ENCODE data around the gene BMF.
A peak's percentile ranks its signal among the peaks of the same experiment; 100 is the strongest.

The BMF gene

DNA sequence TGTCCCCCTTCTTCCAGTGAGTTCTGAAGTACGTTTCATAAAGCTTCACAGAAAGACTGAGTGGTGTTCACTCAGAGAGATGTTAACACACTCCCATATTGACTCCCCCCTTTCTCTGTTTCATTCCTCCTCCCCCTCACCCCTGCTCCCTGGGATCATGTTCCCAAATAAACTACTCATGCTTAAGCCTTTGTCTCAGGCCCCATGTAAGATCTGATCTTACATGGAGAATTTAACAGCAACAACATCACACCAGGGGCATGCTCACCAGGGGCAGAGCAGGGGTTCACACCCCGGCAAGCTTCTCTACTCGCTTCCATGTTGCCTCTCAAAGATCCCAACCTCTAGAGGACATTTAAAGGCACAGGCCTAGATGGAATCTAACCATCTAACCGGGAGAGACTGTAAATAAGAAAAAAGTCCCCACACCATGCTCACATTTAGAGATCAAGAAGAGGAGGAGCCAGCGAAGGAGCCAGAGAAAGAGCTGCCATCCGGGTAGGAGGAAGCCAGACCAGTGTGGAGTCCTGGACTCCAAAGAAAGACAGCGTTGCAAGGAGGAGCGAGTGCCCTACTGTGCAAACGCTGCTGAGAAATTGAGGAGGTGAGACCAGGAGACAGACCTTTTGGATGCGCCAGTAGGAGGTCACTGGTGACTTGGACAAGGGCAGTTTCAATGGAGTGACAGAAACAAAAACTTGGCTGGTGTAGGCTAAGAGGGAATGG, 48.3 kb downstream of the BMF start:
- H3K4me1 Mint-ChIP-seq (ENCODE audit: low read depth), result peaks cover 55% of the 10 kb centered on the region
- H3K36me3 Mint-ChIP-seq (ENCODE audit: low read depth), result peaks cover 5% of the 10 kb centered on the region
- no peak overlapping the region for H3K4me3 Mint-ChIP-seq
- no peaks in the 10 kb centered on the region for H3K9me3 Mint-ChIP-seq
- DNase-seq, result peak; percentile 11
- no peak overlapping the region for H3K27ac Mint-ChIP-seq
- no peaks in the 10 kb centered on the region for H3K27me3 Mint-ChIP-seq

GRCh38 chr15:40059821-40060220, 48.9 kb downstream of the BMF start:
- H3K4me1 Mint-ChIP-seq (ENCODE audit: low read depth), result peaks cover 57% of the 10 kb centered on the region
- peak; percentile 8 for DNase-seq
- no peak overlapping the region for H3K27ac Mint-ChIP-seq

GRCh38 chr15:40058476-40059140, 50.1 kb downstream of the BMF start:
- Mint-ChIP-seq H3K27ac (peak overlapping the region; percentile 39), H3K9me3 (no peaks in the 10 kb centered on the region), H3K36me3 (ENCODE audit: low read depth) (peaks cover 5% of the 10 kb centered on the region), H3K4me1 (ENCODE audit: low read depth) (peaks cover 57% of the 10 kb centered on the region), H3K4me3 (peak overlapping the region; percentile 25), H3K27me3 (no peaks in the 10 kb centered on the region)
- no peak for DNase-seq

More at GRCh38 chr15:40059821-40060220, 48.9 kb downstream of the BMF start:
- no peaks in the 10 kb centered on the region for H3K27me3 Mint-ChIP-seq
- H3K36me3 Mint-ChIP-seq (ENCODE audit: low read depth), result peaks cover 5% of the 10 kb centered on the region
- no peak overlapping the region for H3K4me3 Mint-ChIP-seq
- H3K9me3 Mint-ChIP-seq, result no peaks in the 10 kb centered on the region

GRCh38 chr15:40055576-40056293, 52.9 kb downstream of the BMF start:
- no peak overlapping the region for H3K4me3 Mint-ChIP-seq
- no peaks in the 10 kb centered on the region for H3K27me3 Mint-ChIP-seq
- no peaks in the 10 kb centered on the region for H3K9me3 Mint-ChIP-seq
- H3K4me1 Mint-ChIP-seq (ENCODE audit: low read depth), result peaks cover 78% of the 10 kb centered on the region
- peaks cover 5% of the 10 kb centered on the region for H3K36me3 Mint-ChIP-seq (ENCODE audit: low read depth)
- no peak overlapping the region for H3K27ac Mint-ChIP-seq
- DNase-seq, result no peak

- Mint-ChIP-seq H3K4me1 (ENCODE audit: low read depth) (peaks cover 81% of the 10 kb centered on the region), H3K4me3 (peak overlapping the region; percentile 42), H3K9me3 (no peaks in the 10 kb centered on the region), H3K27me3 (no peaks in the 10 kb centered on the region), H3K36me3 (ENCODE audit: low read depth) (peaks cover 2% of the 10 kb centered on the region), H3K27ac (peak overlapping the region; percentile 85)
- DNase-seq, result no peak
These were observed 53.7 kb downstream of the BMF start for GRCh38 chr15:40054855-40055575.

DNA sequence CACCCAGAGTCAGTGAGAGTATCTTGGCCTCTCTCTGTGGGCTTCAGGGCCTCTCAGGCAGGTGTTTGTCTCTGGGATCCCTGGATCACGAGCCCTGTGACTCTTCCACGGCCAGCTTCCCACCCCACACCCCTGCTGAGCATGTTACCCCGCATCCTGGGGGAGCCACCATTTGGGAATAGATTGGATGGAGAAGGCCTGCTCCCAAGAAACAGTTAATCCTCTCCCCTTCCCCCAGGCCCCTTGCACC, 54.1 kb downstream of the BMF start:
- Mint-ChIP-seq H3K4me1 (ENCODE audit: low read depth) (peaks cover 81% of the 10 kb centered on the region), H3K4me3 (peak overlapping the region; percentile 42), H3K27me3 (no peaks in the 10 kb centered on the region), H3K36me3 (ENCODE audit: low read depth) (peaks cover 4% of the 10 kb centered on the region), H3K27ac (peak overlapping the region; percentile 85), H3K9me3 (no peaks in the 10 kb centered on the region)
- DNase-seq, result peak; percentile 54

DNA sequence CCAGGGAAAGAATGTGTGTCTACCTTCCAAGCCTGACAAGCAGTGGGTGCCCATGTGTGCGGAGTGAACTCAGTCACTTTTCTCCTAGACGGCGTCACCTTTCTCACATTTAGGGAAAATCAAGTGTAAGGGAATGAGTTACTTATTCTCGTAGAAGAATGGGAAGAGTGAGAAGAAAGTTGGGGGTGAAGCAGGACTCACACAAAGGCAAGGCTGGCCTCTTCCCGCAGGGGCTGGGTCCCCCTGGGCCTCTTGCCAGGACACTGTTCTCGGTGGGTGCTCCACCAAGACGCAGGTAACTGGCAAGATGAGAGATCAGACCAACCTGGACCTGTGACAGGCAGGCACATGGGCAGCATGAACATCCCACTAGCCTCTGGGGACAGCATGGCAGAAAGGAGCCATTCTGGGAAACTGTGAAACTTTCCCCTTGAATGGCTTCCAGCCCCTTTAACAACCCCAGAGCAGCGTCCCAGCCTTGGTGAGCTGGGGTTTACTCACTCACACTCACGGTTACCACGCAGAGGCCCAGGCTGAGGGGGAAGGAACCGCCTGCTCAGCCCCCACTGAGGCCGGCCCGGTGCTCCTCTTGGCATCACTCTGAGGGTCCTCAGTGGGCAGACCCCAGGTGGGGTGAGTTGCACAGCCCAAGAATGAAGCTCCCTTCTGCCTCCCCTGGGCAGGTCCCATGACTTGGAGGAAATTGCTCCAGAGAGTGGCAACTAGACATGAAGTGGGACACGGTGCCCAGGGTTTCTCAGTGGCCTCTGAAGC, 54.7 kb downstream of the BMF start:
- Mint-ChIP-seq H3K4me1 (ENCODE audit: low read depth) (peaks cover 84% of the 10 kb centered on the region), H3K36me3 (ENCODE audit: low read depth) (peaks cover 9% of the 10 kb centered on the region), H3K27ac (peak overlapping the region; percentile 85), H3K9me3 (no peaks in the 10 kb centered on the region), H3K4me3 (peak overlapping the region; percentile 29), H3K27me3 (no peaks in the 10 kb centered on the region)
- peak; percentile 67 for DNase-seq

DNA sequence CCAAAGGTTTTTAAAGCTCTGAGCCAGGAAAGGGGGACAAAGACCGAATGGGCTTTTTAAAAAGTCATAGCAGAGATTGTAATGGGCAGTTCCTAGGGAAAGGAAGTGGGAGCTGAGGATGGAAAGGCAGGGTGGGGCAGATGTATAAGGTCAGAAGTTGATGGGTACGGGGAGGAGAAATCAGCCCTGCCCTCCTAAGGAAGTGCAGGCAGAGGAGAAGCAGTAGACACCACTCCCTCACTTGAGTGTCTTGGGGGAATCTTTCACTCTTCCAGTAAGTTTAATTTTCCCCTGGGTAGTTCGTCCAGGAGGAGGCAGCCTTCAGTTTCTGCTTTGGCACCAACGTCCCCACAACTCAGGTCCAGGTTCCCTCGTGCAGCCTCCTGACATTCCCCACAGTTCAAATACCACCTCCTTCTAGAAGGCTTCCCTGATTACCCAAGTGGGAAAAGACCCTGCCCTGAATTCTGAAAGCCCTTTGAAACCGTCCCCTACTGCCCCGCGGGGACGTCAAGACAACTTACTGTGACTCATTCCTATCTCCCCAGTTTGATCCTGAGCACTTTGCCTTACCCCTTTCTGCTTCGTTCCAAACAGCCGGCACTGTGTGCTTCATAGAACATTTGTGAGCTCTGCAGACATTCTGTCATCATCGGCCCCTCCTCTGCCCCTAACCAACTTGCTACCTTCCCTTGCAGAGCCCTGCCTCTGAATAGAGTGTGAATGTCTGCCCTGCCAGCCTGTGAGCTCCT, 55.4 kb downstream of the BMF start:
- Mint-ChIP-seq H3K4me1 (ENCODE audit: low read depth) (peaks cover 85% of the 10 kb centered on the region), H3K27ac (peak overlapping the region; percentile 85), H3K27me3 (no peaks in the 10 kb centered on the region), H3K9me3 (no peaks in the 10 kb centered on the region), H3K4me3 (no peak overlapping the region), H3K36me3 (ENCODE audit: low read depth) (peaks cover 11% of the 10 kb centered on the region)
- no peak for DNase-seq

DNA sequence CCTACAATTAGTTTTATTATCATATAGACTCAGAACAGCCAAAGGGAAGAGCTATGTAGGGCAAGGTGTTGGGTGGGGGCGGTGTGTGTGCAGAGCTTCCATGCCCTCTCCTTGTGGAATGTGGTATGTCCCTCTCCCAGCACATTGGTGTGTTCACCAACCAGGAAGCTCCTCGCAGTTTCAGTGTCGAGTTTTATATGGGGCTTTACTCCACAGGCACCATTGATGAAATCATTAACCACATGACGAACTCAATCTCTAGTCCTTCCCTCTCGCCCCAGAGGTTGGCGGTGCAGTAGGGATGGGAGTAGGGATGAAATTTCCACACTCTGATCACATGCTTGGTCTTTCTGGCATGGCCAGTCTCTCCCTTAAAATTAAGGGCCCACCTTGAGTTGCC, 56.1 kb downstream of the BMF start:
- Mint-ChIP-seq H3K4me3 (no peak overlapping the region), H3K36me3 (ENCODE audit: low read depth) (peaks cover 13% of the 10 kb centered on the region), H3K4me1 (ENCODE audit: low read depth) (peaks cover 85% of the 10 kb centered on the region), H3K27me3 (no peaks in the 10 kb centered on the region), H3K9me3 (no peaks in the 10 kb centered on the region), H3K27ac (peak overlapping the region; percentile 6)
- no peak for DNase-seq

- Mint-ChIP-seq H3K27ac (peak overlapping the region; percentile 41), H3K27me3 (no peaks in the 10 kb centered on the region), H3K9me3 (no peaks in the 10 kb centered on the region), H3K36me3 (ENCODE audit: low read depth) (peaks cover 12% of the 10 kb centered on the region), H3K4me3 (no peak overlapping the region), H3K4me1 (ENCODE audit: low read depth) (peaks cover 89% of the 10 kb centered on the region)
- DNase-seq, result no peak
These were observed 56.9 kb downstream of the BMF start for GRCh38 chr15:40051616-40052415.

GRCh38 chr15:40050788-40051470, 57.8 kb downstream of the BMF start:
- Mint-ChIP-seq H3K27me3 (no peaks in the 10 kb centered on the region), H3K27ac (peak overlapping the region; percentile 41), H3K36me3 (ENCODE audit: low read depth) (peaks cover 14% of the 10 kb centered on the region), H3K4me1 (ENCODE audit: low read depth) (peaks cover 92% of the 10 kb centered on the region), H3K9me3 (no peaks in the 10 kb centered on the region), H3K4me3 (no peak overlapping the region)
- DNase-seq, result no peak

GRCh38 chr15:40048926-40049475, 59.7 kb downstream of the BMF start:
- Mint-ChIP-seq H3K9me3 (no peaks in the 10 kb centered on the region), H3K4me3 (no peak overlapping the region), H3K4me1 (ENCODE audit: low read depth) (peaks cover 92% of the 10 kb centered on the region), H3K27ac (no peak overlapping the region), H3K27me3 (no peaks in the 10 kb centered on the region), H3K36me3 (ENCODE audit: low read depth) (peaks cover 14% of the 10 kb centered on the region)
- no peak for DNase-seq
